Skeletal muscle satellite cell (primary cell): Measurements from ENCODE around the gene PHF13.

Experiments used
- H3K27me3 ChIP-seq: 2 replicates; pipeline ENCODE4 v1.7.0; 2013; ENCODE audit warnings: low read length; ENCODE audit not compliant: control insufficient read depth, insufficient read depth
- H3K36me3 ChIP-seq: 2 replicates; pipeline ENCODE4 v1.7.0; 2013; ENCODE audit warnings: mild to moderate bottlenecking, control low read depth, low read length; ENCODE audit not compliant: insufficient read depth
- H3K4me1 ChIP-seq: 2 replicates; pipeline ENCODE4 v1.7.0; 2013; ENCODE audit warnings: low read length; ENCODE audit not compliant: control insufficient read depth, insufficient read depth
- H3K4me2 ChIP-seq: 2 replicates; pipeline ENCODE4 v1.7.0; 2013; ENCODE audit warnings: mild to moderate bottlenecking, low read length
- H3K4me3 ChIP-seq: 2 replicates; pipeline ENCODE4 v1.7.0; 2013; ENCODE audit warnings: low read length
- H3K9ac ChIP-seq: 2 replicates; pipeline ENCODE4 v1.7.0; 2013; ENCODE audit warnings: mild to moderate bottlenecking, low read depth, low read length, moderate library complexity
- H3K9me3 ChIP-seq: replicated peaks from 2 replicates; pipeline ENCODE4 v1.7.0; 2013; ENCODE audit warnings: mild to moderate bottlenecking, control low read depth, low read length

Gene PHF13

DNA sequence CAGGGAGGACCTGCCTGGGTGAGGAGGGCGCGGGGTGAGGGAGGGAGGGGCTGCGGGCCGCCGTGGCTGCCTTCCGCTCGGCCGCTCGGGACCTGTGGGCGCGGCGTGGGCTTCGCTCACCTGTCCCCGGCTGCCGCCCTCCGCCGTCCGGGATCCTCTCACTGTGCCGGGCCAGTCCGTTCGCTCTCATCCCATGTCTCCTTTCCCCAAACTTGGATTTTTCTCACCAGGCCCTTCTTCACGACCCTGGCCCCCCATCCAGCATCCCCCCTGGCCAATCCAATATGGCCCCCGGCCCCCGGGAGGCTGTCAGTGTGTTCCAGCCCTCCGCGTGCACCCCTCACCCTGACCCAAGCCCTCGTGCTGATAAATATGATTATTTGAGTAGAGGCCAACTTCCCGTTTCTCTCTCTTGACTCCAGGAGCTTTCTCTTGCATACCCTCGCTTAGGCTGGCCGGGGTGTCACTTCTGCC is 33.4 kb upstream of the PHF13 start:
- Histone ChIP-seq H3K4me2 (peak overlapping the region; percentile 95), H3K9ac (peak overlapping the region; percentile 89), H3K27me3 (no peaks in the 10 kb centered on the region), H3K9me3 (no peaks in the 10 kb centered on the region), H3K4me3 (peak overlapping the region; percentile 87), H3K36me3 (no peaks in the 10 kb centered on the region), H3K4me1 (peaks cover 17% of the 10 kb centered on the region)

DNA sequence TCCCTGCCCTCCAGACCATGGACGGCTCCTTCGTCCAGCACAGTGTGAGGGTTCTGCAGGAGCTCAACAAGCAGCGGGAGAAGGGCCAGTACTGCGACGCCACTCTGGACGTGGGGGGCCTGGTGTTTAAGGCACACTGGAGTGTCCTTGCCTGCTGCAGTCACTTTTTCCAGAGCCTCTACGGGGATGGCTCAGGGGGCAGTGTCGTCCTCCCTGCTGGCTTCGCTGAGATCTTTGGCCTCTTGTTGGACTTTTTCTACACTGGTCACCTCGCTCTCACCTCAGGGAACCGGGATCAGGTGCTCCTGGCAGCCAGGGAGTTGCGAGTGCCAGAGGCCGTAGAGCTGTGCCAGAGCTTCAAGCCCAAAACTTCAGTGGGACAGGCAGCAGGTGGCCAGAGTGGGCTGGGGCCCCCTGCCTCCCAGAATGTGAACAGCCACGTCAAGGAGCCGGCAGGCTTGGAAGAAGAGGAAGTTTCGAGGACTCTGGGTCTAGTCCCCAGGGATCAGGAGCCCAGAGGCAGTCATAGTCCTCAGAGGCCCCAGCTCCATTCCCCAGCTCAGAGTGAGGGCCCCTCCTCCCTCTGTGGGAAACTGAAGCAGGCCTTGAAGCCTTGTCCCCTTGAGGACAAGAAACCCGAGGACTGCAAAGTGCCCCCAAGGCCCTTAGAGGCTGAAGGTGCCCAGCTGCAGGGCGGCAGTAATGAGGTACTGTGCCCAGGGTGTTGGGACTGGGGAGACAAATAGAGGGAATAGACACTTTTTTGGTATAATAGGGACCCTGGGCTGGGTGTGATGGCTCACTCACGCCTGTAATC is 32.7 kb upstream of the PHF13 start:
- no peaks in the 10 kb centered on the region for H3K27me3 ChIP-seq
- peaks cover 17% of the 10 kb centered on the region for H3K4me1 ChIP-seq
- peak overlapping the region; percentile 95 for H3K4me2 ChIP-seq
- peak overlapping the region; percentile 87 for H3K4me3 ChIP-seq
- H3K9ac ChIP-seq, result peak overlapping the region; percentile 89
- H3K36me3 ChIP-seq, result no peaks in the 10 kb centered on the region
- H3K9me3 ChIP-seq, result no peaks in the 10 kb centered on the region

DNA sequence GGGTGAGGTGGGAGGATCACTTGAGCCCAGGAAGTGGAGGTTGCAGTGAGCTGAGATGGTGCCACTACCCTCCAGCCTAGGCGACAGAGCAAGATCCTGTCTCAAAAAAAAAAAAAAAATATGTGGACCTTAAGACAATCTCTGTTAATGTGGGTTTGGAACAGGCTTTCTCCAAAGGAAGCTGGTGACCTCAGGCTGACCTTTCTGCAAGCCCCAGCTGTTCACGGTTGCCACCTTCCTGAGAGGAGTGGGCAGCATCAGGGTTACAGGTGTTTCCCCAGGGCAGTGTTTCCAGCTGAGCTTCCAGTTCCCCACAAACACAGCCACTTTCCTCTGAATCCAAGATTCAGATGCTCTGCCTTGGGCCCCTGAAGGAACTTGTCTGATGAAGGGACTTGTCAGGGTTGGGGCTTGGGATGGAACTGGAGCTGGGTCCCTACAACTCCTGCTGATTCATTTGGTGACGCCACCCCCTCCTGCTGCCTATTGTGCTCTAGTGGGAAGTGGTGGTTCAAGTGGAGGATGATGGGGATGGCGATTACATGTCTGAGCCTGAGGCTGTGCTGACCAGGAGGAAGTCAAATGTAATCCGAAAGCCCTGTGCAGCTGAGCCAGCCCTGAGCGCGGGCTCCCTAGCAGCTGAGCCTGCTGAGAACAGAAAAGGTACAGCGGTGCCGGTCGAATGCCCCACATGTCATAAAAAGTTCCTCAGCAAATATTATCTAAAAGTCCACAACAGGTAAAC is 31.8 kb upstream of the PHF13 start:
- no peaks in the 10 kb centered on the region for H3K27me3 ChIP-seq
- no peaks in the 10 kb centered on the region for H3K9me3 ChIP-seq
- no peak overlapping the region for H3K9ac ChIP-seq
- no peaks in the 10 kb centered on the region for H3K36me3 ChIP-seq
- H3K4me2 ChIP-seq, result peak overlapping the region; percentile 95
- peaks cover 17% of the 10 kb centered on the region for H3K4me1 ChIP-seq
- H3K4me3 ChIP-seq, result no peak overlapping the region

DNA sequence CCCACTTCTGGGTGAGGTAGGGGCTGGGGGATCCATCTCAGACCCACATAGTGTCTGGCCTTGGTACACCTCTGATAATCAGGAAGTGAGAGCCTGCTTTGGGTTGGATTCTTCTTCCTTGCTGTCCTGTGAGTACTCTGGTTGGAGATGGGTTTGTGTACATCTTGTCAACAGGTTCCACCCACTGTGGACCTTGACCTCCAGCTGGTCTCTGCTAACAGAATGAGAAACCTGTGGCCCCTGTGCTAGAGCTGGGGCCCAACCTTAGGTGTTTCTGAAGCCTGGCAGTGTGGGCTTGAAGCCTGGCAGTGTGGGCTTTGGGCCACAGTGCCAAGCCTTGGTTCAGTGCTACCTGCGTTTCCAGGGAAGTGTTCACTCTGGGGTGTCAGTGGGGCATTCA is 31.2 kb upstream of the PHF13 start:
- Histone ChIP-seq H3K4me2 (no peak overlapping the region), H3K4me1 (peaks cover 23% of the 10 kb centered on the region), H3K4me3 (no peak overlapping the region), H3K36me3 (no peaks in the 10 kb centered on the region), H3K9me3 (no peaks in the 10 kb centered on the region), H3K9ac (no peak overlapping the region), H3K27me3 (no peaks in the 10 kb centered on the region)

DNA sequence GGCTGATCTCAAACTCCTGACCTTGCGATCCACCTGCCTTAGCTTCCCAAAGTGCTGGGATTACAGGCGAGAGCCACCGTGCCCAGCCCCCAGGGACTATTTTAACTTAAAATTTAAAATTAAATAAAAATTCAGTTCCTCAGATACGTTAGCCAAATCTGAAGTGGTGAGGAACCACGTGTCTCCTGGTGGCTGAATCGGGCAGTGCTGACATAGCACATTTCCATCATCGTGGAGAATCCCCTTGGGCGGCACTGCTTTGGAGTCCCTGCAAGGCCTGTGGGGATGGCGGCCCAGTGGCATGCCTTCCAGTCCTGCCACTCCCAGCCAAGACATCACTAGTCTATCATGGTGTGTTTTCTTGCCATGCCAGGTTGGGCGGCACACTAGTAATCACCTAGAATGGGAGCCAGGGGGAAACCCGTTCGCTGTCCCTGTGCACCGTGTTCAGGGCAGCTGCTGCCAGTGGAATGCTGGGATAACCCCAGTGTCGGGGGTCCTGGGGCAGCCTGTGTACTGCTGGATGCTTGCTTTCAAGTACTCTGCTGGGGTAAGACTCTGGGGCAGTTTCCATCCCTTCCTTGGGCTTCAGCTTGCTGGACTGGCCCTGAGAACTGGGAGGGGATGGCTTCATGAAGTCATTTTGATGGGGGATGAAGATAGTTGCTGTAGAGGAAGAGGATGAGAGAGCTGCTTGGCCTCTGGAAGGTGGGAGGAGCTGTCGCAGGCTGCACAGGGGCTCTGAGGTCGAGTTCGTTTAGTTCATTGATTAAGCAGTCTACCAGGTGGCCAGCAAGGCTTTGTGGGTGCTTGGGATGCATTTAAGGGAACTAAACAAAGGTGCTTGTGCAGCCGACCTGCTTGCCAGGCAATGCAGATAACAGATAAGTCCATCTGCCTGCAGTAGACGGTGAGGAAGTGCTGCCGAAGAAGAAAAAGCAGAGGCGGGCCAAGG is 29.1 kb upstream of the PHF13 start:
- no peak overlapping the region for H3K4me3 ChIP-seq
- peaks cover 27% of the 10 kb centered on the region for H3K4me1 ChIP-seq
- no peak overlapping the region for H3K9ac ChIP-seq
- no peak overlapping the region for H3K4me2 ChIP-seq
- no peaks in the 10 kb centered on the region for H3K9me3 ChIP-seq
- peaks cover 11% of the 10 kb centered on the region for H3K36me3 ChIP-seq
- no peaks in the 10 kb centered on the region for H3K27me3 ChIP-seq

DNA sequence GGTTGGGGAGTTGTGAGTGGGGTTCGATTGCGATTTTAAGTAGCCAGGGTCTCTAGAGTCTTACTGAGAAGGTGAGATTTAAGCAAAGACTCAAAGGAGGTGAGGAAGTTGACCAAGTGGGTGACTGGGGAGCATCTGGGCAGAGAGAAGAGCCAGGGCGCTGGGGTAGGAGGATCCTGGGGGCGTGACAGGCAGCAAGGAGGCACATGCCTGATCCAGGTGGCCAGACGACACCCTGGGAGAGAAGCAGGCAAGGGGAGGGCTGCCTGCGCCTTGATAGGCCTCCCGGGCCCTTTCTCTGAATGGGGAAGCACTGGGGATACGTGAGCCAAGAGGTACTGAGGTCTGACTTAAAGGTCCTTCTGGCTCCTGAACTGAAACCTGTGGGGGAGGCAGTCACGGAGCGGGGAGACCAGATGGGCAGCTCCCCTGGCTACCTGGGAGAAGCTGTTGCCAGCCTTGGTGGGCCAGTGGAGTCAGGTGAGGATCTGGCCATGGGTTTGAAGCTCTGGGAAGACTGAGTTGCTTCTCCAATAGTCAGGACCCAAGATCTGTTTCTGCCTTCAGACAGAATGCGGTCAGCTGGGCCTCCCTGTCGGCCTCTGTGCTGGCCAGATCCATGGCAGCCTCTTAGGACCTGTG is 28.3 kb upstream of the PHF13 start:
- Histone ChIP-seq H3K4me1 (peaks cover 27% of the 10 kb centered on the region), H3K36me3 (peaks cover 19% of the 10 kb centered on the region), H3K9me3 (no peaks in the 10 kb centered on the region), H3K9ac (no peak overlapping the region), H3K27me3 (no peaks in the 10 kb centered on the region), H3K4me2 (no peak overlapping the region), H3K4me3 (no peak overlapping the region)

DNA sequence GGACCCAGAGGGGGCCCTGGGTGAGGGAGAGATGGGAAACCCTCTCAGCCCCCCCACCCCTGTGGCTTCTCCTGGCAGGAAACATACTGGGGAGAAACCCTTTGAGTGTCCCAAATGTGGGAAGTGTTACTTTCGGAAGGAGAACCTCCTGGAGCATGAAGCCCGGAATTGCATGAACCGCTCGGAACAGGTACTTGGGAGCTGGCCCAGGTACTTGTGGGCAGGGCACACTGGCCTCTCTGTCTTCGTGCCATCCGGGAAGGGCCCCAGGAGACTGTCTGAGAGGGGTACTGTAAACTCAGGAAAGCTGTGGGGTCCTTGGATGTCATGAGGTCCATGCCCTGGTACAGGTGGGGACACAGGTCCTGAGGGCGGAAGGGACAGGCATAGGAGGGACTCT is 27.7 kb upstream of the PHF13 start:
- peaks cover 22% of the 10 kb centered on the region for H3K4me1 ChIP-seq
- no peak overlapping the region for H3K9ac ChIP-seq
- H3K9me3 ChIP-seq, result no peaks in the 10 kb centered on the region
- no peak overlapping the region for H3K4me2 ChIP-seq
- H3K27me3 ChIP-seq, result no peaks in the 10 kb centered on the region
- peaks cover 25% of the 10 kb centered on the region for H3K36me3 ChIP-seq
- no peak overlapping the region for H3K4me3 ChIP-seq

DNA sequence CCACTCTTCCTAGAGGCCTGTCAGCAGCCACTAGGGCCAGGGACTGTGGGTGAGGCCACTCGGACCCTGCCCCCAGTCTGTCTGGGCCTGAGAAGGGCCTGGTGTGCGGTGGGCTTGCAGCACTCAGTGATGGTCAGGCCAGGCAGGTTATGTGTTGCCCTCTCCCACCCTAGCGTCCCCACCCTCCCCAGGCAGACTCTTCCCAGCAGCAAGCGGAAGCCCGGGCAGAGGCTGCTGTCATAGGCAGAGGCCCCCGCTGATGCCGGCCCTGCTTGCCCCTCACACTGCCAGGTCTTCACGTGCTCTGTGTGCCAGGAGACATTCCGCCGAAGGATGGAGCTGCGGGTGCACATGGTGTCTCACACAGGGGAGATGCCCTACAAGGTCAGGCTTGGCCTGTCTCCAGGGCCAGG is 27.1 kb upstream of the PHF13 start:
- H3K27me3 ChIP-seq, result no peaks in the 10 kb centered on the region
- peaks cover 23% of the 10 kb centered on the region for H3K4me1 ChIP-seq
- H3K4me3 ChIP-seq, result no peak overlapping the region
- peaks cover 31% of the 10 kb centered on the region for H3K36me3 ChIP-seq
- no peak overlapping the region for H3K4me2 ChIP-seq
- H3K9me3 ChIP-seq, result no peaks in the 10 kb centered on the region
- no peak overlapping the region for H3K9ac ChIP-seq

DNA sequence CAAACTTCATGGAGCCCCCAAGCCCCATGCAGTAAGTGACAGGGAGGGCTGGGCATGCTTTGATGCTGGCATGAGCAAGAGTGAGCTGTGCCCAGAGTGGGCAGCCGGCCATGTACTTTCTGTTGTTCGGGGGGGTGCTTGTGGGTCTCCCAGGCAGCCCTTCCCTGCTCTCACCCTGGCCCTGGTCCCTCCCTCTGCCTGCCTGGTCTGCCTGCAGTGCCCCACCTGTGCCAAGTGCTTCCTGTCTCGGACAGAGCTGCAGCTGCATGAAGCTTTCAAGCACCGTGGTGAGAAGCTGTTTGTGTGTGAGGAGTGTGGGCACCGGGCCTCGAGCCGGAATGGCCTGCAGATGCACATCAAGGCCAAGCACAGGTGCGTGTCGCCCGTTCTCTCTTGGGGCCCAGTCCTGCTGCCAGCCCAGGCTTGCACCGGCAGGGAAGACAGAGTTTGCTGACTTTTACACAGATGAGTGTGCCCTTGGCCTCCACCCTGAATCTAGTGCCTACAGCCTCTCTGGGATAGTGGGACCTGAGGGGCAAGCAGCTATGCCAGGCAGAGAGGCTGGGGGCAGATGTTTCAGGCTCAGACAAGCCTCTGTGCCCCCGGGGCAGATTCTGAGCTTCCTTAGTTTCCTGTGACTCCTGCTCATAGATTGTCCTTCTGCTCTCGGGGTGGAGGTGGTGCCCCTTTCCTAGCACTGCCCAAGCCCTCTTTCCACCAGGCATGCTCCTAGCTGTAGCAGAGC is 26.1 kb upstream of the PHF13 start:
- Histone ChIP-seq H3K27me3 (no peaks in the 10 kb centered on the region), H3K4me1 (peaks cover 32% of the 10 kb centered on the region), H3K36me3 (peaks cover 41% of the 10 kb centered on the region), H3K9ac (no peak overlapping the region), H3K4me3 (no peak overlapping the region), H3K9me3 (no peaks in the 10 kb centered on the region), H3K4me2 (no peak overlapping the region)

DNA sequence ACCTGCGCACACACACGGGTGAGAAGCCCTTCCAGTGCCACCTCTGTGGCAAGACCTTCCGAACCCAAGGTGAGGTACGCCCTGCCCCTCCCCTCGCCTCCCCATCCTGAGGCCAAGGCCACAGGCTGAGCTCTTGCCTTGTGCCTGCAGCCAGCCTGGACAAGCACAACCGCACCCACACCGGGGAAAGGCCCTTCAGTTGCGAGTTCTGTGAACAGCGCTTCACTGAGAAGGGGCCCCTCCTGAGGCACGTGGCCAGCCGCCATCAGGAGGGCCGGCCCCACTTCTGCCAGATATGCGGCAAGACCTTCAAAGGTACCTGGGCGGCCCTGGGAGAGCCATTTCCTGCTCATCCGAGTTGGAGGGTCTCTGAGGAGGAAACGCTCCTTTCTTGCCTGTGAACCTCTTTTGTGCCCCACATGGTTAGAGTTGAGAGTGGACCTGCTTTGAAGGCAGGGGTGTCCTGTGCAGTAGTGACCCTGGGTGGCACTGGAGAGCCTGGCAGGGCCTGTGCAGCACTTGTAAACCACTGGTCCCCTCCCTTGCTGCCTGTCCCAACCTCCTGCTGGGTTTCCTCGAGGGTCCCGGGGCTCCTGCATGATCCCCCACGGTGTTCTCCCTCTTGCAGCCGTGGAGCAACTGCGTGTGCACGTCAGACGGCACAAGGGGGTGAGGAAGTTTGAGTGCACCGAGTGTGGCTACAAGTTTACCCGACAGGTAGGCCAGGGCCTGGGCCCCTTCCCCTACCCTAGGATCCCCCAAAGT is 25.2 kb upstream of the PHF13 start:
- Histone ChIP-seq H3K27me3 (no peaks in the 10 kb centered on the region), H3K4me2 (no peak overlapping the region), H3K36me3 (peaks cover 50% of the 10 kb centered on the region), H3K4me3 (no peak overlapping the region), H3K9me3 (no peaks in the 10 kb centered on the region), H3K9ac (no peak overlapping the region), H3K4me1 (peaks cover 32% of the 10 kb centered on the region)
